Nephron progenitor cell (in vitro differentiated cells): ENCODE data around the gene SYT1.

Experiments used
- DNase-seq: peaks from one replicate; pipeline ENCODE4 v3.0.0; 2021
- H3K27ac Mint-ChIP-seq: 2 replicates; pipeline ENCODE4 v1.8.0; 2021; ENCODE audit warnings: mild to moderate bottlenecking, moderate library complexity, mixed read lengths
- H3K27me3 Mint-ChIP-seq: 2 replicates; pipeline ENCODE4 v1.8.0; 2021; ENCODE audit warnings: mild to moderate bottlenecking, low read depth, mixed read lengths; ENCODE audit not compliant: poor library complexity
- H3K36me3 Mint-ChIP-seq: 2 replicates; pipeline ENCODE4 v1.8.0; 2021; ENCODE audit warnings: low read depth, mixed read lengths
- H3K4me1 Mint-ChIP-seq: 2 replicates; pipeline ENCODE4 v1.8.0; 2021; ENCODE audit warnings: mixed read lengths
- H3K4me3 Mint-ChIP-seq: 2 replicates; pipeline ENCODE4 v1.8.0; 2021; ENCODE audit warnings: mild to moderate bottlenecking, moderate library complexity, mixed read lengths
- H3K9me3 Mint-ChIP-seq: 2 replicates; pipeline ENCODE4 v1.8.0; 2021; ENCODE audit warnings: mild to moderate bottlenecking, moderate library complexity, mixed read lengths
- CTCF ChIP-seq: fragments of 200-600 bp; sonication (generic); IDR thresholded peaks from 2 replicates; pipeline ENCODE4 v1.5.0; 2021; ENCODE audit warnings: antibody characterized with exemption

Gene SYT1

GRCh38 chr12:78952552-78952929 is 88.0 kb downstream of the SYT1 start:
- no peaks in the 10 kb centered on the region for H3K4me1 Mint-ChIP-seq
- DNase-seq, result no peak
- no peaks in the 10 kb centered on the region for H3K27me3 Mint-ChIP-seq
- H3K4me3 Mint-ChIP-seq, result no peak overlapping the region
- TF ChIP-seq CTCF, result no peak
- H3K27ac Mint-ChIP-seq, result no peak overlapping the region
- peaks cover 8% of the 10 kb centered on the region for H3K36me3 Mint-ChIP-seq
- H3K9me3 Mint-ChIP-seq, result peaks cover 4% of the 10 kb centered on the region

- DNase-seq, result no peak
- H3K4me3 Mint-ChIP-seq, result no peak overlapping the region
- peaks cover 5% of the 10 kb centered on the region for H3K36me3 Mint-ChIP-seq
- H3K4me1 Mint-ChIP-seq, result no peaks in the 10 kb centered on the region
- H3K9me3 Mint-ChIP-seq, result no peaks in the 10 kb centered on the region
- TF ChIP-seq CTCF, result no peak
- no peaks in the 10 kb centered on the region for H3K27me3 Mint-ChIP-seq
- no peak overlapping the region for H3K27ac Mint-ChIP-seq
Observed at GRCh38 chr12:78958941-78959340, 94.4 kb downstream of the SYT1 start.

- no peaks in the 10 kb centered on the region for H3K4me1 Mint-ChIP-seq
- H3K9me3 Mint-ChIP-seq, result no peaks in the 10 kb centered on the region
- H3K4me3 Mint-ChIP-seq, result no peak overlapping the region
- no peaks in the 10 kb centered on the region for H3K27me3 Mint-ChIP-seq
- TF ChIP-seq CTCF, result no peak
- no peak overlapping the region for H3K27ac Mint-ChIP-seq
- H3K36me3 Mint-ChIP-seq, result peaks cover 5% of the 10 kb centered on the region
- no peak for DNase-seq
Observed at GRCh38 chr12:78959556-78959955, 95.0 kb downstream of the SYT1 start.

- Mint-ChIP-seq H3K36me3 (peaks cover 5% of the 10 kb centered on the region), H3K4me1 (no peaks in the 10 kb centered on the region), H3K9me3 (no peaks in the 10 kb centered on the region), H3K4me3 (no peak overlapping the region), H3K27me3 (no peaks in the 10 kb centered on the region), H3K27ac (no peak overlapping the region)
- TF ChIP-seq CTCF, result no peak
- no peak for DNase-seq
Observed at GRCh38 chr12:78961171-78961570, 96.6 kb downstream of the SYT1 start.

- H3K27ac Mint-ChIP-seq, result no peak overlapping the region
- H3K36me3 Mint-ChIP-seq, result no peaks in the 10 kb centered on the region
- no peak overlapping the region for H3K4me3 Mint-ChIP-seq
- no peaks in the 10 kb centered on the region for H3K27me3 Mint-ChIP-seq
- DNase-seq, result no peak
- H3K4me1 Mint-ChIP-seq, result no peaks in the 10 kb centered on the region
- TF ChIP-seq CTCF, result no peak
- no peaks in the 10 kb centered on the region for H3K9me3 Mint-ChIP-seq
Observed at GRCh38 chr12:78963439-78964227, 99.1 kb downstream of the SYT1 start.

GRCh38 chr12:78964521-78964920 is 99.9 kb downstream of the SYT1 start:
- H3K36me3 Mint-ChIP-seq, result no peaks in the 10 kb centered on the region
- DNase-seq, result no peak
- no peaks in the 10 kb centered on the region for H3K27me3 Mint-ChIP-seq
- no peaks in the 10 kb centered on the region for H3K4me1 Mint-ChIP-seq
- H3K27ac Mint-ChIP-seq, result no peak overlapping the region
- H3K4me3 Mint-ChIP-seq, result no peak overlapping the region
- no peaks in the 10 kb centered on the region for H3K9me3 Mint-ChIP-seq
- TF ChIP-seq CTCF, result no peak
